GM12874 (cell line): ENCODE results near the gene MGAT5.

ENCODE experiments used
- CTCF ChIP-seq: IDR thresholded peaks from 2 replicates; pipeline ENCODE4 v1.5.1; 2011; ENCODE audit warnings: low read depth, mild to moderate bottlenecking, control low read depth, low read length, moderate library complexity; ENCODE audit not compliant: insufficient read depth

The MGAT5 gene

GRCh38 chr2:134491022-134491421 is 237.2 kb downstream of the MGAT5 start:
- TF ChIP-seq CTCF, result no peak

GRCh38 chr2:134491771-134492441 is 238.0 kb downstream of the MGAT5 start:
- TF ChIP-seq CTCF, result no peak

- TF ChIP-seq CTCF, result no peak
Observed at GRCh38 chr2:134493797-134494196, 239.9 kb downstream of the MGAT5 start.

GRCh38 chr2:134498654-134499053 is 244.8 kb downstream of the MGAT5 start:
- TF ChIP-seq CTCF, result no peak

GRCh38 chr2:134499307-134499926 is 245.5 kb downstream of the MGAT5 start:
- no peak for TF ChIP-seq CTCF

- TF ChIP-seq CTCF, result no peak
Observed at GRCh38 chr2:134500211-134500935, 246.5 kb downstream of the MGAT5 start.

- no peak for TF ChIP-seq CTCF
Observed at GRCh38 chr2:134501476-134502091, 247.7 kb downstream of the MGAT5 start.
